KMS-11 (cell line): ENCODE measurements around the gene CSF1R.

Experiments
- H2AFZ ChIP-seq: fragments of 200-600 bp; sonication (generic); 2 replicates; pipeline ENCODE4 v1.6.1; 2016; ENCODE audit warnings: antibody characterized with exemption, mixed run types, low read depth
- H3K27ac ChIP-seq: fragments of 200-600 bp; sonication (generic); 2 replicates; pipeline ENCODE4 v1.6.1; 2016; ENCODE audit warnings: mild to moderate bottlenecking, mixed run types
- H3K27me3 ChIP-seq: fragments of 200-600 bp; sonication (generic); 2 replicates; pipeline ENCODE4 v1.6.1; 2017; ENCODE audit warnings: mild to moderate bottlenecking, low read depth, mixed run types, moderate library complexity; ENCODE audit not compliant: insufficient read depth
- H3K36me3 ChIP-seq: fragments of 200-600 bp; sonication (generic); 2 replicates; pipeline ENCODE4 v1.6.1; 2017; ENCODE audit warnings: mild to moderate bottlenecking, mixed run types; ENCODE audit not compliant: insufficient read depth
- H3K4me1 ChIP-seq: fragments of 200-600 bp; sonication (generic); 2 replicates; pipeline ENCODE4 v1.6.1; 2016; ENCODE audit warnings: mild to moderate bottlenecking, low read depth, mixed run types; ENCODE audit not compliant: poor library complexity, severe bottlenecking
- H3K4me2 ChIP-seq: fragments of 200-600 bp; sonication (generic); 2 replicates; pipeline ENCODE4 v1.7.0; 2016; ENCODE audit warnings: mild to moderate bottlenecking, mixed run types
- H3K4me3 ChIP-seq: fragments of 200-600 bp; sonication (generic); IDR thresholded peaks from 2 replicates; pipeline ENCODE4 v1.6.1; 2017; ENCODE audit warnings: low read depth, low read length, mixed read lengths; ENCODE audit not compliant: insufficient read depth
- H3K79me2 ChIP-seq: fragments of 200-600 bp; sonication (generic); 2 replicates; pipeline ENCODE4 v1.6.1; 2016; ENCODE audit warnings: low read depth, mixed run types; ENCODE audit not compliant: insufficient read depth
- H3K9ac ChIP-seq: fragments of 200-600 bp; sonication (generic); 2 replicates; pipeline ENCODE4 v1.6.1; 2016; ENCODE audit warnings: mild to moderate bottlenecking, mixed run types
- H4K20me1 ChIP-seq: fragments of 200-600 bp; sonication (generic); 2 replicates; pipeline ENCODE4 v1.6.1; 2016; ENCODE audit warnings: mild to moderate bottlenecking, mixed run types; ENCODE audit not compliant: insufficient read depth
- CTCF ChIP-seq: fragments of 200-600 bp; sonication (generic); conservative IDR thresholded peaks from 2 replicates; pipeline ENCODE4 v1.6.1; 2017; ENCODE audit warnings: low read depth, mild to moderate bottlenecking, antibody characterized with exemption, low read length, moderate library complexity, mixed read lengths

Gene CSF1R

GRCh38 chr5:150073086-150073625 lies 13.2 kb downstream of the CSF1R start:
- Histone ChIP-seq H2AFZ (no peak overlapping the region), H3K27me3 (no peaks in the 10 kb centered on the region), H3K36me3 (no peaks in the 10 kb centered on the region), H3K4me3 (no peak overlapping the region), H3K4me2 (no peak overlapping the region), H3K9ac (no peak overlapping the region), H4K20me1 (no peaks in the 10 kb centered on the region), H3K4me1 (no peaks in the 10 kb centered on the region), H3K27ac (no peak overlapping the region), H3K79me2 (no peaks in the 10 kb centered on the region)
- no peak for TF ChIP-seq CTCF

- Histone ChIP-seq H3K36me3 (no peaks in the 10 kb centered on the region), H4K20me1 (no peaks in the 10 kb centered on the region), H3K27ac (no peak overlapping the region), H3K79me2 (no peaks in the 10 kb centered on the region), H3K4me3 (no peak overlapping the region), H3K27me3 (no peaks in the 10 kb centered on the region), H3K9ac (no peak overlapping the region), H2AFZ (no peak overlapping the region), H3K4me2 (no peak overlapping the region), H3K4me1 (no peaks in the 10 kb centered on the region)
- TF ChIP-seq CTCF = no peak
Observed at GRCh38 chr5:150070821-150071220, 15.5 kb downstream of the CSF1R start.

GRCh38 chr5:150069672-150070627 lies 16.4 kb downstream of the CSF1R start:
- no peak overlapping the region for H3K9ac ChIP-seq
- H3K4me3 ChIP-seq = no peak overlapping the region
- H3K79me2 ChIP-seq = no peaks in the 10 kb centered on the region
- H3K27me3 ChIP-seq = no peaks in the 10 kb centered on the region
- no peak overlapping the region for H3K4me2 ChIP-seq
- H4K20me1 ChIP-seq = no peaks in the 10 kb centered on the region
- H3K36me3 ChIP-seq = no peaks in the 10 kb centered on the region
- no peak overlapping the region for H3K27ac ChIP-seq
- no peak overlapping the region for H2AFZ ChIP-seq
- H3K4me1 ChIP-seq = no peaks in the 10 kb centered on the region
- TF ChIP-seq CTCF = no peak

- Histone ChIP-seq H3K4me3 (no peak overlapping the region), H3K4me2 (no peak overlapping the region), H4K20me1 (no peaks in the 10 kb centered on the region), H3K36me3 (no peaks in the 10 kb centered on the region), H2AFZ (no peak overlapping the region), H3K9ac (no peak overlapping the region), H3K27me3 (no peaks in the 10 kb centered on the region), H3K79me2 (no peaks in the 10 kb centered on the region), H3K4me1 (no peaks in the 10 kb centered on the region), H3K27ac (no peak overlapping the region)
- TF ChIP-seq CTCF = no peak
Observed at GRCh38 chr5:150068961-150069645, 17.3 kb downstream of the CSF1R start.
